CD4-positive, alpha-beta T cell (primary cell): ENCODE results near the gene S100A8. TPM values are rescaled to one million over a fixed set of nuclear protein-coding genes. Genes with fewer than 3 reads are reported as not detected.

ENCODE experiments used
- ATAC-seq: fragments of 200-7000 bp; cut with Tn5 transposase; one replicate; pipeline ENCODE4 v1.10.0; 2022; ENCODE audit warnings: mild to moderate bottlenecking; ENCODE audit not compliant: poor library complexity
- CTCF ChIA-PET: fragments of 350-600 bp; sonication (Branson Sonifier 250); formaldehyde crosslinking; loops from one replicate; lab custom pipeline; 2021; ENCODE audit warnings: antibody characterized with exemption, inconsistent platforms; lab: Charles Lee
- POLR2A ChIA-PET: fragments of 350-600 bp; sonication (Branson Sonifier 250); formaldehyde crosslinking; loops from one replicate; lab custom pipeline; 2021; ENCODE audit warnings: antibody characterized with exemption, inconsistent platforms; lab: Charles Lee
- DNase-seq, 14 experiments: peaks; one replicate each; pipeline ENCODE4 v3.0.0-alpha.2; 2013 to 2020; ENCODE audit warnings: mixed read lengths in 2 of 14
- H3K27ac ChIP-seq, 2 donors: one replicate each; pipeline versions ENCODE4 v1.5.1 to v1.7.0; 2013; ENCODE audit warnings: low read length in 2 of 2, low read depth in 1 of 2, mild to moderate bottlenecking in 1 of 2
- H3K27me3 ChIP-seq, 2 experiments: 1 replicate in 1 of 2; 2 replicates in 1 of 2; pipeline versions ENCODE4 v1.6.1 to v1.7.0; 2013; ENCODE audit warnings: low read length in 2 of 2, control low read depth in 1 of 2, mild to moderate bottlenecking in 1 of 2, moderate library complexity in 1 of 2; ENCODE audit not compliant: insufficient read depth in 2 of 2, control insufficient read depth in 1 of 2
- H3K36me3 ChIP-seq: one replicate; pipeline ENCODE4 v1.6.1; 2013; ENCODE audit warnings: low read length, control low read depth; ENCODE audit not compliant: insufficient read depth
- H3K4me1 ChIP-seq: one replicate; pipeline ENCODE4 v1.6.1; 2013; ENCODE audit warnings: low read length, control low read depth; ENCODE audit not compliant: insufficient read depth
- H3K4me3 ChIP-seq: one replicate; pipeline ENCODE4 v1.5.1; 2013; ENCODE audit warnings: mild to moderate bottlenecking, low read length, moderate library complexity
- H3K9me3 ChIP-seq, 2 experiments: 1 replicate in 1 of 2; 2 replicates in 1 of 2; pipeline versions ENCODE4 v1.6.1 to v1.7.0; 2013; ENCODE audit warnings: low read length in 2 of 2, mild to moderate bottlenecking in 2 of 2, control low read depth in 1 of 2, moderate library complexity in 1 of 2; ENCODE audit not compliant: control insufficient read depth in 1 of 2, insufficient read depth in 1 of 2
- H3K27ac Mint-ChIP-seq: one replicate; pipeline ENCODE4 v1.8.0; 2020; ENCODE audit warnings: mixed read lengths
- H3K27me3 Mint-ChIP-seq: one replicate; pipeline ENCODE4 v1.8.0; 2021; ENCODE audit warnings: mixed read lengths
- H3K36me3 Mint-ChIP-seq: one replicate; pipeline ENCODE4 v1.8.0; 2021; ENCODE audit warnings: low read depth, mixed read lengths
- H3K4me1 Mint-ChIP-seq: one replicate; pipeline ENCODE4 v1.8.0; 2021; ENCODE audit warnings: low read depth, mixed read lengths
- H3K4me3 Mint-ChIP-seq: one replicate; pipeline ENCODE4 v1.8.0; 2020; ENCODE audit warnings: mild to moderate bottlenecking, mixed read lengths
- H3K9me3 Mint-ChIP-seq: one replicate; pipeline ENCODE4 v1.8.0; 2020; ENCODE audit warnings: mixed read lengths
- intact Hi-C, 2 experiments: fragments of 100-400 bp; cut with DNase I in 1 of 2; cut with micrococcal nuclease in 1 of 2; formaldehyde crosslinking; loops; one replicate each; pipeline versions ENCODE4 v1.15.1 to v1.9.0; 2023 to 2025; cut with DNase I, micrococcal nuclease
- total RNA-seq, 174 experiments: library from RNA in 2 of 174; stranded (reverse) in 2 of 174; gene quantifications; one replicate each; pipeline ENCODE4 v1.2.3 and lab custom pipeline; 2021 to 2026
- TF ChIP-seq, protein P1 (sequence below): fragments of 200-600 bp; IDR thresholded peaks from one replicate; pipeline ENCODE4 v1.8.0; 2022; ENCODE audit warnings: antibody characterized with exemption, mild to moderate bottlenecking

S100A8 gene
- total RNA-seq, 2 experiments from 2014 or later = 21.0 to 23.8 TPM

DNA sequence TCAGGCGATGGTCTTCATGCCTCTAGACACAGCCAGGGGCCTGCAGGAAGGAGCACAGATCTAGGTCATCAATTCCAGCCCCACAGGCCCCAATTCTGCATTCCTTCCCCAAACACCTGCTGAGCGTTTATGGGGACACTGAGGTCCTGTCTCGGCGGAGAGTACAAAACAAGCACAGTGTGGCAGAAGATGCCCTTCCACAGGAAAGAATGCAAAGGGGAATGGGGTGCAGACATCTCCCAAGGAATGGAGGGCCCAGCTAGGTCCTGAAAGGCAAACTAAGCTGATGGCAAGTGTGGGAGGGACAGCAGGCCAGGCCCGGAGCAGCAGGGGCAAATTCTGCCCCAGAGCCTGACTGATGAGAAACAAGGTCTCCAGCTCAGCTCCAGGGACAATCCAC lies 3.5 kb upstream of the S100A8 start:
- no peak overlapping the region for H3K27ac ChIP-seq
- TF ChIP-seq, protein P1, sequence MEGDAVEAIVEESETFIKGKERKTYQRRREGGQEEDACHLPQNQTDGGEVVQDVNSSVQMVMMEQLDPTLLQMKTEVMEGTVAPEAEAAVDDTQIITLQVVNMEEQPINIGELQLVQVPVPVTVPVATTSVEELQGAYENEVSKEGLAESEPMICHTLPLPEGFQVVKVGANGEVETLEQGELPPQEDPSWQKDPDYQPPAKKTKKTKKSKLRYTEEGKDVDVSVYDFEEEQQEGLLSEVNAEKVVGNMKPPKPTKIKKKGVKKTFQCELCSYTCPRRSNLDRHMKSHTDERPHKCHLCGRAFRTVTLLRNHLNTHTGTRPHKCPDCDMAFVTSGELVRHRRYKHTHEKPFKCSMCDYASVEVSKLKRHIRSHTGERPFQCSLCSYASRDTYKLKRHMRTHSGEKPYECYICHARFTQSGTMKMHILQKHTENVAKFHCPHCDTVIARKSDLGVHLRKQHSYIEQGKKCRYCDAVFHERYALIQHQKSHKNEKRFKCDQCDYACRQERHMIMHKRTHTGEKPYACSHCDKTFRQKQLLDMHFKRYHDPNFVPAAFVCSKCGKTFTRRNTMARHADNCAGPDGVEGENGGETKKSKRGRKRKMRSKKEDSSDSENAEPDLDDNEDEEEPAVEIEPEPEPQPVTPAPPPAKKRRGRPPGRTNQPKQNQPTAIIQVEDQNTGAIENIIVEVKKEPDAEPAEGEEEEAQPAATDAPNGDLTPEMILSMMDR = no peak
- ATAC-seq = no peak
- H3K4me1 ChIP-seq = no peaks in the 10 kb centered on the region
- intact Hi-C loops = no loop called here
- peaks cover 38% of the 10 kb centered on the region for H3K27me3 Mint-ChIP-seq
- ChIA-PET CTCF (no interaction called here), POLR2A (no interaction called here)
- no peaks in the 10 kb centered on the region for H3K4me1 Mint-ChIP-seq
- no peak overlapping the region for H3K4me3 Mint-ChIP-seq
- H3K36me3 ChIP-seq = no peaks in the 10 kb centered on the region
- H3K4me3 ChIP-seq = no peak overlapping the region
- peaks cover 8 to 19% of the 10 kb centered on the region in 2 experiments for H3K27me3 ChIP-seq
- no peaks in the 10 kb centered on the region for H3K9me3 Mint-ChIP-seq
- H3K9me3 ChIP-seq = no peaks in the 10 kb centered on the region
- peak in 1 of 14 experiments; percentile 7 for DNase-seq
- no peaks in the 10 kb centered on the region for H3K36me3 Mint-ChIP-seq
- no peak overlapping the region for H3K27ac Mint-ChIP-seq

GRCh38 chr1:153393926-153394325 lies 3.1 kb upstream of the S100A8 start:
- Histone ChIP-seq H3K9me3 (no peaks in the 10 kb centered on the region), H3K4me1 (no peaks in the 10 kb centered on the region), H3K27ac (no peak overlapping the region), H3K4me3 (no peak overlapping the region), H3K27me3 (peaks cover 8 to 19% of the 10 kb centered on the region in 2 experiments), H3K36me3 (no peaks in the 10 kb centered on the region)
- Mint-ChIP-seq H3K4me3 (no peak overlapping the region), H3K27me3 (peaks cover 38% of the 10 kb centered on the region), H3K4me1 (no peaks in the 10 kb centered on the region), H3K36me3 (no peaks in the 10 kb centered on the region), H3K9me3 (no peaks in the 10 kb centered on the region), H3K27ac (no peak overlapping the region)
- TF ChIP-seq, protein P1 = no peak
- POLR2A ChIA-PET = no interaction called here
- peak in 1 of 14 experiments; percentile 6 for DNase-seq
- no peak for ATAC-seq
- CTCF ChIA-PET = no interaction called here
- intact Hi-C loops = no loop called here

- CTCF ChIA-PET = no interaction called here
- Mint-ChIP-seq H3K36me3 (no peaks in the 10 kb centered on the region), H3K9me3 (no peaks in the 10 kb centered on the region), H3K4me3 (no peak overlapping the region), H3K27ac (no peak overlapping the region), H3K4me1 (no peaks in the 10 kb centered on the region), H3K27me3 (peaks cover 32% of the 10 kb centered on the region)
- Histone ChIP-seq H3K4me1 (no peaks in the 10 kb centered on the region), H3K27ac (no peak overlapping the region), H3K9me3 (no peaks in the 10 kb centered on the region), H3K27me3 (peaks cover 8 to 19% of the 10 kb centered on the region in 2 experiments), H3K4me3 (no peak overlapping the region), H3K36me3 (no peaks in the 10 kb centered on the region)
- POLR2A ChIA-PET = no interaction called here
- TF ChIP-seq, protein P1 = no peak
- intact Hi-C loops = no loop called here
- DNase-seq = no peak
- no peak for ATAC-seq
Observed at GRCh38 chr1:153392822-153393221, 1.9 kb upstream of the S100A8 start.
